ENCODE data around the gene NDUFV2.
"Not testable (repeated sequence)": the region's sequence is repeated elsewhere in the genome, so short reads cannot be mapped to it uniquely, and the experiment has no call there.

NDUFV2 gene

GRCh38 chr18:9102508-9103375 lies at the start of gene NDUFV2:
Gene NDUFV2, plus strand, starts transcription at chr18:9102699. Its CDS starts 45 bp downstream, at chr18:9102744.
- peak; percentile 98 for DNase-seq

GRCh38 chr18:9053814-9054213 lies 48.7 kb upstream of the NDUFV2 start:
- no peak for DNase-seq

- DNase-seq = peak; percentile 66
These were observed 47.3 kb upstream of the NDUFV2 start for GRCh38 chr18:9055185-9055584.

- no peak for DNase-seq
These were observed 46.9 kb upstream of the NDUFV2 start for GRCh38 chr18:9055626-9056025.

- DNase-seq = no peak
These were observed 44.9 kb upstream of the NDUFV2 start for GRCh38 chr18:9057646-9058045.

GRCh38 chr18:9058406-9058805 lies 44.1 kb upstream of the NDUFV2 start:
- no peak for DNase-seq

- no peak for DNase-seq
These were observed 40.1 kb upstream of the NDUFV2 start for GRCh38 chr18:9062418-9062751.

GRCh38 chr18:9065864-9066263 lies 36.6 kb upstream of the NDUFV2 start:
- DNase-seq = no peak

GRCh38 chr18:9066358-9066757 lies 36.1 kb upstream of the NDUFV2 start:
- DNase-seq = no peak

- DNase-seq = no peak
These were observed 35.6 kb upstream of the NDUFV2 start for GRCh38 chr18:9066817-9067306.

- no peak for DNase-seq
These were observed 34.7 kb upstream of the NDUFV2 start for GRCh38 chr18:9067823-9068222.

GRCh38 chr18:9068346-9068745 lies 34.2 kb upstream of the NDUFV2 start:
- DNase-seq = no peak

GRCh38 chr18:9069601-9070000 lies 32.9 kb upstream of the NDUFV2 start:
- DNase-seq = no peak

GRCh38 chr18:9070212-9070611 lies 32.3 kb upstream of the NDUFV2 start:
- no peak for DNase-seq

- DNase-seq = no peak
These were observed 22.5 kb upstream of the NDUFV2 start for GRCh38 chr18:9079818-9080528.

- peak; percentile 31 for DNase-seq
These were observed 20.6 kb upstream of the NDUFV2 start for GRCh38 chr18:9081940-9082339.

GRCh38 chr18:9082711-9083510 lies 19.6 kb upstream of the NDUFV2 start:
- DNase-seq = peak; percentile 52

GRCh38 chr18:9086015-9086414 lies 16.5 kb upstream of the NDUFV2 start:
- no peak for DNase-seq

- DNase-seq = no peak
These were observed 15.9 kb upstream of the NDUFV2 start for GRCh38 chr18:9086624-9087023.

- DNase-seq = no peak
These were observed 15.4 kb upstream of the NDUFV2 start for GRCh38 chr18:9087144-9087543.

- no peak for DNase-seq
These were observed 14.2 kb upstream of the NDUFV2 start for GRCh38 chr18:9088252-9088651.

- DNase-seq = not testable (repeated sequence)
These were observed 13.8 kb upstream of the NDUFV2 start for GRCh38 chr18:9088727-9089126.

GRCh38 chr18:9090578-9090977 lies 11.9 kb upstream of the NDUFV2 start:
- DNase-seq = no peak

Data from hematopoietic multipotent progenitor cell treated with erythropoietin and hydrocortisone succinate and interleukin-3 and kit ligand, for 6 days (in vitro differentiated cells).